Measurements from ENCODE around the gene PRRX2. TPM values are rescaled to one million over a fixed set of nuclear protein-coding genes. Genes with fewer than 3 reads are reported as not detected.
"Not testable (repeated sequence)": the region's sequence is repeated elsewhere in the genome, so short reads cannot be mapped to it uniquely, and the experiment has no call there.

PRRX2 gene
- total and polyA plus RNA-seq, 7 experiments from 2014 or later = 1.1 TPM; not detected in 6

DNA sequence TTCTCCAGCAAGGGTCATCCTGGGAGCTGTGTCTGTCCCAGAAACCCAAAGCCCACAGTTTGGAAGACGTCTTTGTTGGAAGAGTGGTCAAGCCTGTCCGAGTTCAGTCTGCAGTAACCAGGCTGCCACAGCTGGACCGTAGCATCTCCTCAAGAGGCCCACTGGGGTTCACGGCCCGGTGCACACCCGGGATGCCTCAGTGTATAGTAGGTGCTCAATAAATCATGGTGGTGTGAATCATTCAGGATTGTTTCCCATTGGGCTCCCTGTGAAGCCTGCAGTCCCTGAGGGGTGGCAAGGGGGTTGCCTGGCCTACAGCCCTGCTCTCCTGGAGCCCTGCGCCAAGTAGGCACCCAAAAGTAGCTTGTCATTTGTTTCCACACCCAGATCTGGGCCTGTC, 10.3 kb upstream of the PRRX2 start:
- Mint-ChIP-seq H3K27me3 (peaks cover 0 to 2% (median 0%) of the 10 kb centered on the region in 5 donors), H3K9me3 (no peaks in the 10 kb centered on the region), H3K27ac (no peak overlapping the region), H3K4me3 (no peak overlapping the region), H3K4me1 (no peaks in the 10 kb centered on the region), H3K36me3 (no peaks in the 10 kb centered on the region)
- H3K4me3 ChIP-seq (ENCODE audit: low read length) = no peak overlapping the region
- H3K36me3 ChIP-seq (ENCODE audit: control insufficient read depth in 2 of 3, insufficient read depth in 3 of 3, low read length in 3 of 3) = no peaks in the 10 kb centered on the region
- H3K27ac ChIP-seq (ENCODE audit: low read depth, low read length) = no peak overlapping the region
- DNase-seq = no peak
- no peaks in the 10 kb centered on the region for H3K4me1 ChIP-seq (ENCODE audit: control insufficient read depth in 2 of 2, insufficient read depth in 2 of 2, low read length in 2 of 2)
- intact Hi-C loops (cut with micrococcal nuclease) = no loop called here
- POLR2A ChIA-PET = no interaction called here
- no peak for ATAC-seq
- no peaks in the 10 kb centered on the region for H3K27me3 ChIP-seq (ENCODE audit: control insufficient read depth in 2 of 2, insufficient read depth in 2 of 2, low read length in 2 of 2)
- CTCF ChIA-PET = no interaction called here
- H3K9me3 ChIP-seq (ENCODE audit: control insufficient read depth in 2 of 3, low read length in 3 of 3) = no peaks in the 10 kb centered on the region

DNA sequence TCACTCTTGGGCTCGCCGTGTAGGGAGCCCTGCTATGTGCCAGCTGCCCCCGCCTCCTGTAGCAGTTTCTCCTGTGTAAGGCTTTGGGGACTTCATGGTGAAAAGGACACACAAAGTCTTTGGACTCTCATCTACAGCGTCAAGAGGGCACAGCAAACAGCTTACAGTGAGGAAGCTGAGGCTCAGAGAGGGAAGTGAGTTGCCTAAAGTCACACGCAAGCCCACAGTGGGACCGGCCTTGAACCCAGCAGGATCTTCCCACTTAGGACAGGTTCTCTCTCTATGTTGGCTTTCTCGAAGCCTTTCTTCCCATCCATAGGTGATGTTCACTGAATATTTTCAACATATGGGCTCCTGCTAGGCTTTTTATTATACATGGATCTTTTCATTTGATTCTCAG, 9.8 kb upstream of the PRRX2 start:
- Histone ChIP-seq H3K27me3 (ENCODE audit: control insufficient read depth in 2 of 2, insufficient read depth in 2 of 2, low read length in 2 of 2) (no peaks in the 10 kb centered on the region), H3K9me3 (ENCODE audit: control insufficient read depth in 2 of 3, low read length in 3 of 3) (no peaks in the 10 kb centered on the region), H3K4me1 (ENCODE audit: control insufficient read depth in 2 of 2, insufficient read depth in 2 of 2, low read length in 2 of 2) (no peaks in the 10 kb centered on the region), H3K27ac (ENCODE audit: low read depth, low read length) (no peak overlapping the region), H3K36me3 (ENCODE audit: control insufficient read depth in 2 of 3, insufficient read depth in 3 of 3, low read length in 3 of 3) (no peaks in the 10 kb centered on the region), H3K4me3 (ENCODE audit: low read length) (no peak overlapping the region)
- H3K9me3 Mint-ChIP-seq = no peaks in the 10 kb centered on the region
- ChIA-PET CTCF (interaction anchor here (1.0 kb wide), 1 partner anchor 13 kb away, joined by 4 read pairs; no protein-coding TSS in a partner anchor), POLR2A (no interaction called here)
- H3K4me1 Mint-ChIP-seq = no peaks in the 10 kb centered on the region
- no peaks in the 10 kb centered on the region for H3K36me3 Mint-ChIP-seq
- H3K27me3 Mint-ChIP-seq = peaks cover 0 to 2% (median 0%) of the 10 kb centered on the region in 5 donors
- no peak for DNase-seq
- ATAC-seq = no peak
- intact Hi-C loops (cut with micrococcal nuclease) = no loop called here
- no peak overlapping the region for H3K4me3 Mint-ChIP-seq
- no peak overlapping the region for H3K27ac Mint-ChIP-seq

DNA sequence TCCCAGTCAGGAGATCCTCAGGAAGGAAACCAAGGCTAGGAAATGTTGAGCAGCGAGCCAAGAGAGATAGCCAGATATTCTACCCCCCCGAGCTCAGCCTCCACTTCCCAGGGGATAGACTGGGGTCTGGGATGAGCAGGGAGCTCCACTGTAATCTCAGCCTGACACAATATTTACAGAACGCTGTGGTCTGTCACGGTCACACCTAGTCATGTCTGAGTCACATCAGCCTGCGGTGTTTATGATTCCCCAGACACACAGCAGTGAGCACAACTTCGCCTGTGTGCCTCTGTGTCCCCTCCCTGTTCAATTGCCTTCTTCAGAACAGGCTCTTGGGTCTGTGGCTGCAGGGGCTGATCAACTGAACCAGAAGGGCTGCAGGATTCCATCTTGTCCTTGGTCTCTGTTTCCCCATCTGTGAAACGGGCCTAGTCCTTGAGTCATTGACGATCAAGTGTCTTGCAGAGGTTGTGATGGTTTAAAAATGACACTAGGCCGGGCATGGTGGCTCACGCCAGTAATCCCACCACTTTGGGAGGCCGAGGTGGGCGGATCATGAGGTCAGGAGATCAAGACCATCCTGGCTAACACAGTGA, 8.6 kb upstream of the PRRX2 start:
- Histone ChIP-seq H3K9me3 (ENCODE audit: control insufficient read depth in 2 of 3, low read length in 3 of 3) (no peaks in the 10 kb centered on the region), H3K27ac (ENCODE audit: low read depth, low read length) (no peak overlapping the region), H3K36me3 (ENCODE audit: control insufficient read depth in 2 of 3, insufficient read depth in 3 of 3, low read length in 3 of 3) (no peaks in the 10 kb centered on the region), H3K4me1 (ENCODE audit: control insufficient read depth in 2 of 2, insufficient read depth in 2 of 2, low read length in 2 of 2) (no peaks in the 10 kb centered on the region), H3K4me3 (ENCODE audit: low read length) (no peak overlapping the region), H3K27me3 (ENCODE audit: control insufficient read depth in 2 of 2, insufficient read depth in 2 of 2, low read length in 2 of 2) (no peaks in the 10 kb centered on the region)
- Mint-ChIP-seq H3K36me3 (no peaks in the 10 kb centered on the region), H3K27me3 (peaks cover 0 to 5% (median 0%) of the 10 kb centered on the region in 5 donors), H3K27ac (no peak overlapping the region), H3K4me3 (no peak overlapping the region), H3K9me3 (no peaks in the 10 kb centered on the region), H3K4me1 (peaks cover 0 to 2% (median 0%) of the 10 kb centered on the region in 7 donors)
- ATAC-seq = no peak
- DNase-seq = no peak
- ChIA-PET POLR2A (no interaction called here), CTCF (interaction anchor here (1.0 kb wide), 1 partner anchor 14 kb away, joined by 4 read pairs; no protein-coding TSS in a partner anchor)
- intact Hi-C loops (cut with micrococcal nuclease) = no loop called here

- H3K4me3 ChIP-seq (ENCODE audit: low read length) = no peak overlapping the region
- peaks cover 0 to 18% (median 0%) of the 10 kb centered on the region in 5 donors for H3K27me3 Mint-ChIP-seq
- DNase-seq (no peak), ATAC-seq (no peak)
- H3K4me1 ChIP-seq (ENCODE audit: control insufficient read depth in 2 of 2, insufficient read depth in 2 of 2, low read length in 2 of 2) = no peaks in the 10 kb centered on the region
- ChIA-PET POLR2A (no interaction called here), CTCF (interaction anchor here (0.7 kb wide), 1 partner anchor 17 kb away, joined by 5 read pairs; no protein-coding TSS in a partner anchor)
- intact Hi-C loops (cut with micrococcal nuclease) = no loop called here
- no peak overlapping the region for H3K27ac ChIP-seq (ENCODE audit: low read depth, low read length)
- H3K27me3 ChIP-seq (ENCODE audit: control insufficient read depth in 2 of 2, insufficient read depth in 2 of 2, low read length in 2 of 2) = no peaks in the 10 kb centered on the region
- H3K27ac Mint-ChIP-seq = no peak overlapping the region
- H3K9me3 Mint-ChIP-seq = no peaks in the 10 kb centered on the region
- peaks cover 0 to 5% (median 4%) of the 10 kb centered on the region in 7 donors for H3K4me1 Mint-ChIP-seq
- no peaks in the 10 kb centered on the region for H3K36me3 Mint-ChIP-seq
- no peaks in the 10 kb centered on the region for H3K9me3 ChIP-seq (ENCODE audit: control insufficient read depth in 2 of 3, low read length in 3 of 3)
- no peaks in the 10 kb centered on the region for H3K36me3 ChIP-seq (ENCODE audit: control insufficient read depth in 2 of 3, insufficient read depth in 3 of 3, low read length in 3 of 3)
- H3K4me3 Mint-ChIP-seq = no peak overlapping the region
These were observed 4.4 kb upstream of the PRRX2 start for GRCh38 chr9:129661029-129661428.

DNA sequence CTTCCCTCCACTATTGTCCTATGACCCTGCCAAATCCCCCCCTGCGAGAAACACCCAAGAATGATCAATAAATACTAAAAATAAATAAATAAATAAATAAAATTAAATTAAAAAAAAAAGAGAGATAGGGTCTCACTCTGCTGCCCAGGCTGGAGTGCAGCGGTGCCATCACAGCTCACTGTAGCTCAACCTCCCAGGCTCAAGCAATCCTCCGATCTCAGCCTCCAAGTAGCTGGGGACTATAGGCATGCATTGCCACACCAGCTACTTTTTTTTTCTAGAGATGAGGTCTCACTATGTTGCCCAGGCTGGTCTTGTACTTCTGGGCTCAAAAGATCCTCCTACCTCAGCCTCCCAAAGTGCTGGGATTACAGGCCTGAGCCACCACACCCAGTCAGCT, 3.2 kb upstream of the PRRX2 start:
- H3K4me3 ChIP-seq (ENCODE audit: low read length); H3K36me3 Mint-ChIP-seq; H3K4me1 ChIP-seq (ENCODE audit: control insufficient read depth in 2 of 2, insufficient read depth in 2 of 2, low read length in 2 of 2); H3K27ac ChIP-seq (ENCODE audit: low read depth, low read length); H3K4me1 Mint-ChIP-seq; H3K36me3 ChIP-seq (ENCODE audit: control insufficient read depth in 2 of 3, insufficient read depth in 3 of 3, low read length in 3 of 3); H3K27ac Mint-ChIP-seq; H3K9me3 Mint-ChIP-seq; POLR2A ChIA-PET; ATAC-seq; H3K27me3 ChIP-seq (ENCODE audit: control insufficient read depth in 2 of 2, insufficient read depth in 2 of 2, low read length in 2 of 2); H3K4me3 Mint-ChIP-seq; H3K9me3 ChIP-seq (ENCODE audit: control insufficient read depth in 2 of 3, low read length in 3 of 3); intact Hi-C loops (cut with micrococcal nuclease); DNase-seq: not testable (repeated sequence)
- H3K27me3 Mint-ChIP-seq = peaks cover 0 to 24% (median 2%) of the 10 kb centered on the region in 5 donors
- CTCF ChIA-PET = interaction anchor here (0.6 to 0.7 kb wide), 3 partner anchors 10 to 817 kb away, joined by 3 to 7 read pairs (median 4); no protein-coding TSS in a partner anchor

DNA sequence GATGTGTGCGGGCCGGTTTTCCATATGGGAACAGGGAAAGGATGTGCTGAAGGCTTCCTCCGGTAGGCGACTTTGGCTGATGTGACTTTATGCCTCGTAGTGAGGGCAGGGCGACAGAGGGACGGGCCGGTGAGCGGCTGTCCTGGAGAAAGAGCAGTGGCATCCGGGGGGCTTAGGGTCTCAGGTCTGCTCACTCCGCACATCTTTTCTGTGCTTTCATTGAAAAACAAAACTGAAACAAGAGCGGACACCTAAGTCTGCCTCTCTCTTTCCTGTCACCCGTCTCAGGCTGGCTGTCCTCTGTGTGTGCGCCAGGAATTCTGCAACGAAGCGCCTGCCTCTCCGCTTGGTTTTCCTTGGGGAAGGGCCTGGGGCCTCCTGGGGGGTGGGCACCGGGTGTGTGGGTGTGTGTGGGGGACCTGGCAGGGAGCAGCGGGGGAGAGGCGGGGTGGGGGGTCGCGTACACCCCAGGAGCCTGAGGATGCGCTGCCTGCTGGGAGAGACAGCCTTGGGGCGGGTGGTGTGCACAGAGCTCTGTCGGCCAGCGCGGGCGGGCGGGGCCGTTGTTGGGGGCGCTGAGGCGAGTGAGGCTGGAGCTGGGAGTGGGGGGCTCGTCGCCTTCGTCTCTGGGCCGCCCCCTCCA, 580 bp upstream of the PRRX2 start:
- no peaks in the 10 kb centered on the region for H3K27me3 ChIP-seq (ENCODE audit: control insufficient read depth in 2 of 2, insufficient read depth in 2 of 2, low read length in 2 of 2)
- peak overlapping the region; percentile 44 for H3K4me3 ChIP-seq (ENCODE audit: low read length)
- POLR2A ChIA-PET = no interaction called here
- H3K4me1 Mint-ChIP-seq = peaks cover 0 to 9% (median 4%) of the 10 kb centered on the region in 7 donors
- H3K27ac ChIP-seq (ENCODE audit: low read depth, low read length) = no peak overlapping the region
- H3K4me1 ChIP-seq (ENCODE audit: control insufficient read depth in 2 of 2, insufficient read depth in 2 of 2, low read length in 2 of 2) = no peaks in the 10 kb centered on the region
- H3K36me3 ChIP-seq (ENCODE audit: control insufficient read depth in 2 of 3, insufficient read depth in 3 of 3, low read length in 3 of 3) = no peaks in the 10 kb centered on the region
- ATAC-seq = peak; percentile 61
- H3K9me3 ChIP-seq (ENCODE audit: control insufficient read depth in 2 of 3, low read length in 3 of 3) = no peaks in the 10 kb centered on the region
- H3K27ac Mint-ChIP-seq = peak overlapping the region in 5 of 9 donors; percentile 14 to 75 (median 62)
- CTCF ChIA-PET = no interaction called here
- no peaks in the 10 kb centered on the region for H3K9me3 Mint-ChIP-seq
- peaks cover 0 to 31% (median 17%) of the 10 kb centered on the region in 5 donors for H3K27me3 Mint-ChIP-seq
- H3K36me3 Mint-ChIP-seq = no peaks in the 10 kb centered on the region
- DNase-seq = peak in 4 of 9 donors; percentile 10 to 13 (median 12)
- H3K4me3 Mint-ChIP-seq = peak overlapping the region; percentile 64 to 91 (median 83)
- intact Hi-C loops (cut with micrococcal nuclease) = loop anchor here in 1 of 2 donors (2.0 kb wide), 1 partner anchor 22 kb away; the partner anchor contains the start of gene ASB6
